IPS-18c (cell line): ENCODE measurements around the gene PSMC3.

Source experiments
- H3K4me3 ChIP-seq: 2 replicates; pipeline ENCODE4 v1.7.0; 2013; ENCODE audit warnings: low read depth, mild to moderate bottlenecking, low read length, moderate library complexity; ENCODE audit not compliant: insufficient read depth
- H3K9me3 ChIP-seq: one replicate; pipeline ENCODE4 v1.6.1; 2013; ENCODE audit warnings: mild to moderate bottlenecking, low read length, moderate library complexity; ENCODE audit not compliant: control insufficient read depth, insufficient read depth

The PSMC3 gene

GRCh38 chr11:47425611-47426010, 628 bp downstream of the PSMC3 start:
- peak overlapping the region; percentile 80 for H3K4me3 ChIP-seq
- no peaks in the 10 kb centered on the region for H3K9me3 ChIP-seq

- Histone ChIP-seq H3K9me3 (no peaks in the 10 kb centered on the region), H3K4me3 (no peak overlapping the region)
Observed at GRCh38 chr11:47418454-47419259, 7.6 kb downstream of the PSMC3 start.

DNA sequence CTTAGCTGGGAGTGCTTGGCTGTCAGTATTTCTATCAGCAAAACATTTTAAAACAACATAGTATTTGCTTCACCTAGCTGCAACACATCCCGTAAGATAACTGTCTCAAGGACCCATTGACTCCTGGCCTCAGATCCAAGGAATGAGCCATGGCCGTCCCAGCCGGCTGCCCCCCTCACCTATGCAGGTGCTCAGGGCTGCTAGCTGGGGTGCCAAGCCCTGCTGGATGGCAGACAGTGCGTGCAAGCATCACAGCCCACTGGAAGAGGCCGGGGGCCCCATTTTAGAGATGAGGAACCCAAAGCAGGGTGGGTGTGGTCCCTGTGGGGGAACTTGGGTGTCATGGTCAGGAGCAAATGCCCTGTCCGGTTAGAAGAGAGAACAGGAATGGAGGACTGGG, 8.5 kb downstream of the PSMC3 start:
- no peak overlapping the region for H3K4me3 ChIP-seq
- no peaks in the 10 kb centered on the region for H3K9me3 ChIP-seq

DNA sequence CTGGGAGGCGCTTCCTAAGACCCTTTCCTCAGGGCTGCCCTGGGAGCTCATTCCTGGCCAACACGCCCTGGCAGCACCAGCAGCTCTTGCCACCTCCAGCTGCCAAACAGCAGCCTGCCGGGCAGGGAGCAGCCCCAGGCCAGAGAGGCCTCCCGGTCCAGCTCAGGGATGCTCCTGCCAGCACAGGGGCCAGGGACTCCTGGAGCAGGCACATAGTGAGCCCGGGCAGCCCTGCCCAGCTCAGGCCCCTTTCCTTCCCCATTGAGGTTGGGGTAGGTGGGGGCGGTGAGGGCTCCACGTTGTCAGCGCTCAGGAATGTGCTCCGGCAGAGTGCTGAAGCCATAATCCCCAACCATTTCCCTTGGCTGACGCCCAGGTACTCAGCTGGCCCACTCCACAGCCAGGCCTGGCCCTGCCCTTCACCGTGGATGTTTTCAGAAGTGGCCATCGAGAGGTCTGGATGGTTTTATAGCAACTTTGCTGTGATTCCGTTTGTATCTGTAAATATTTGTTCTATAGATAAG, 10.2 kb downstream of the PSMC3 start:
- Histone ChIP-seq H3K9me3 (no peaks in the 10 kb centered on the region), H3K4me3 (no peak overlapping the region)

DNA sequence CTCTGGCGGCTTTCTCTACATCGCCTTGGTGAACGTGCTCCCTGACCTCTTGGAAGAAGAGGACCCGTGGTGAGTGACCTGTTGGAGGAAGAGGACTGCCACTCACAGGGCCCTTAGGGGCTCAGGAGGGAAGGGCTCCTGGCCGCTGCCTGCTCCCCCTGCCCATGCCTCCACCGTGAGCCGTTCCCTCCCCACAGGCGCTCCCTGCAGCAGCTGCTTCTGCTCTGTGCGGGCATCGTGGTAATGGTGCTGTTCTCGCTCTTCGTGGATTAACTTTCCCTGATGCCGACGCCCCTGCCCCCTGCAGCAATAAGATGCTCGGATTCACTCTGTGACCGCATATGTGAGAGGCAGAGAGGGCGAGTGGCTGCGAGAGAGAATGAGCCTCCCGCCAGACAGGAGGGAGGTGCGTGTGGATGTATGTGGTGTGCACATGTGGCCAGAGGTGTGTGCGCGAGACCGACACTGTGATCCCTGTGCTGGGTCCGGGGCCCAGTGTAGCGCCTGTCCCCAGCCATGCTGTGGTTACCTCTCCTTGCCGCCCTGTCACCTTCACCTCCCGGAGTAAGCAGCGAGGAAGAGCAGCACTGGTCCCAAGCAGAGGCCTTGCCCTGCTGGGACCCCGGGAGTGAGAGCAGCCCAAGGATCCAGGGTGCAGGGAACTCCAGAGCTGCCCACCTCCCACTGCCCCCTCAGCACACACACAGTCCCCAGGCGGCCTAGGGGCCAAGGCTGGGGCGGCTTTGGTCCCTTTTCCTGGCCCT, 11.0 kb downstream of the PSMC3 start:
- Histone ChIP-seq H3K4me3 (no peak overlapping the region), H3K9me3 (no peaks in the 10 kb centered on the region)

GRCh38 chr11:47414685-47415070, 11.6 kb downstream of the PSMC3 start:
- H3K4me3 ChIP-seq: no peak overlapping the region

DNA sequence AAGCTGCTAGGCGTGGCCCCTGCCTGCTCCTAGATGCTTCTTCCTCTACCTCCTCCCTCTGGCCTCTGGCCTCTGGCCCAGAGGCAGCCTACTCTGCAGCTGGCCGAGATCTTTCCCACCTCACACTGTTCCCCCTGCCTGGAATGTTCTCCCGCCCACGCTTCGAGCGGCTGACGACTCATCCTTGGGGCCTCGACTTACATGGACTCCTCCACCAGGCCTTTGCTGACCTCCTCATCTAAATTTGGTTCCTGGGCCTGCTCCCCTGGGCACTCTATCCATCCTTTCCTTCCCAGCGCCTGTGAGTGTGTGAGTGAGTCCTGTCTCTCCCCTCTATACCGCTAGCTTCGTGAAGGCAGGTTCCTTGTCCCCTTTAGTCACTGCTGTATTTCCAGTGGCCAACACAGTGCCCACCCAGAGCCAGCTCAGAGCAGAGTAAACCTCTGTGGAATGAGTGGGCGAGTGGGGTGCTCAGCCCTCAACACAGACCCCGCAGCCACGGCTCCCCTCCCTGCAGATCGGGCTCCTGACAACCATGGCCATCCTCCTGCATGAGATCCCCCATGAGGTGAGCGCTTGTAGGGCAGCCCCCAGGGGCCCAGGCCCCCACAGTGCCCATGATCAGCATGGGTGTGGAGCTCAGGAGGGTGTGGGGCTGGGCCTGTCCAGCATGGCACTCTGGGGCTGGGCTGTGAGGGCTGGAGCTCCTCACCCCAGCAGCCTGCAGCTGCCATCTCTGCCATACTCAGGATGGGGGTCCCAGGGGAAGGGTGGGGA, 12.1 kb downstream of the PSMC3 start:
- Histone ChIP-seq H3K4me3 (no peak overlapping the region), H3K9me3 (no peaks in the 10 kb centered on the region)

More at GRCh38 chr11:47414685-47415070, 11.6 kb downstream of the PSMC3 start:
- no peaks in the 10 kb centered on the region for H3K9me3 ChIP-seq

- no peak overlapping the region for H3K4me3 ChIP-seq
- H3K9me3 ChIP-seq: no peaks in the 10 kb centered on the region
Observed at GRCh38 chr11:47413351-47413750, 12.9 kb downstream of the PSMC3 start.

- no peaks in the 10 kb centered on the region for H3K9me3 ChIP-seq
- H3K4me3 ChIP-seq: no peak overlapping the region
Observed at GRCh38 chr11:47411884-47412746, 14.1 kb downstream of the PSMC3 start.

- H3K4me3 ChIP-seq: no peak overlapping the region
- H3K9me3 ChIP-seq: no peaks in the 10 kb centered on the region
Observed at GRCh38 chr11:47410370-47411264, 15.6 kb downstream of the PSMC3 start.

GRCh38 chr11:47409440-47410369, 16.5 kb downstream of the PSMC3 start:
- Histone ChIP-seq H3K9me3 (no peaks in the 10 kb centered on the region), H3K4me3 (peak overlapping the region; percentile 75; the same call in 1 of the 2 replicates)

- peak overlapping the region; percentile 75 for H3K4me3 ChIP-seq
- H3K9me3 ChIP-seq: no peaks in the 10 kb centered on the region
Observed at GRCh38 chr11:47408598-47409439, 17.4 kb downstream of the PSMC3 start.

DNA sequence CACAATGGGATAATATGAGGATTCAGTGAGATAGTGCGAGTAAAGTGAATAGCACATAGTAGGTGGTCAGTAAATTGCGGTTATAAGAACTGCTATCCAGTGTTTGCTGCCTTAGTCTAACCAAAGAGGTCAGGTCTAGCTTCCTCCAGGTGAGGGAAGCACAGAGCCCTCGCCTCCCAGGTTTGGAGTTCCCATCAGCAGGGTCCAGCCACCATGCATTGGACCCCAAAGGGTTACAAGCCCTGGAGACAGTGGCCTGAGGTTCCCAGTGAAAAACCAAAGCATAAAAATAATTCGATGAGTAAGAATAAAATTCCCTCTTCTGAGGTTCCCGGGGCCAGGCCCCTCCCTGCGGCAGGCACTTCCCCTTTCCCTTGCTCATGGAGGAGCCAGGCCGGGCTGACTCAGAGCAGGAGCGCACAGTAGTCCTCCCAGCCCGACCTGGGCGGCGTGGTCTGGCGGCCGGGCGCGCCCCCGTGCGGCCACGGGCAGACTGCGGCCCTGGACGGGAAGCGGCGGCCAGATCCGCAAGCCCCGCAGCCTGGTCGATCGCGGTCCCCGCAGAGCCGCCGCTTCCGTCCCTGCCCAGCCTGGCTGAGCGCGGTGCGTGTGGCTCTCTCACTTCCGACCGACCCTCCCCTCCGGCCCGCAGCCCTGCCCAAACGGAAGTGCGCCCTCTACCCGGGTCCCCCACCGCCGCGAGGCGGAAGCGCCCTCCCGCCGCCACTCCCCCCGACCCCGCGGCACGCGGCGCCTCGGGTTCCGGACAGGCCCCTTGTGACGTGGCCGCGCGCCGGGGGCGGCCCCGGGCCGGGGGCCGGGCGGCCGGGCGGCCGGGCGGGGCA, 18.3 kb downstream of the PSMC3 start, which contains the start of gene SLC39A13:
TSS of gene SLC39A13 (plus strand) at position 845 of the 845 bp plus-strand sequence. CDS start 1,505 bp downstream, outside the sequence.
- no peaks in the 10 kb centered on the region for H3K9me3 ChIP-seq
- peak within 1 kb of the TSS; percentile 75 for H3K4me3 ChIP-seq
